Measurements from ENCODE around the gene SRD5A1.

- TF ChIP-seq CTCF (IDR thresholded peaks at IDR 0.05) = no peak
- TF ChIP-seq EP300 (IDR thresholded peaks at IDR 0.05) = no peak
- no peak for TF ChIP-seq POLR2A (IDR thresholded peaks at IDR 0.05)
Measured at GRCh38 chr5:6584101-6584645, 49.1 kb upstream of the SRD5A1 start.
